Umbilical cord (tissue), 2 donors: ENCODE results near the gene CDC42BPB. TPM values are rescaled to one million over a fixed set of nuclear protein-coding genes. Genes with fewer than 3 reads are reported as not detected.

Source experiments
- DNase-seq: peaks from one replicate; pipeline ENCODE4 v3.0.0-alpha.2; 2015; ENCODE audit warnings: low spot score
- total RNA-seq: library from RNA; depleted of rRNA; stranded (reverse); fragments of >200 nt; gene quantifications from one replicate; pipeline ENCODE4 v1.2.3, GENCODE V29; 2014; ENCODE audit warnings: low replicate concordance; ENCODE audit not compliant: insufficient read depth

The CDC42BPB gene
- total RNA-seq, 1 donor from 2014 or later = 99.7 TPM

- no peak for DNase-seq
Measured at GRCh38 chr14:103073367-103073875, 16.1 kb upstream of the CDC42BPB start.

GRCh38 chr14:103072595-103073366 is 15.4 kb upstream of the CDC42BPB start:
- no peak for DNase-seq

- peak; percentile 78 for DNase-seq
Measured at GRCh38 chr14:103071544-103072251, 14.3 kb upstream of the CDC42BPB start.

GRCh38 chr14:103070971-103071542 is 13.7 kb upstream of the CDC42BPB start:
- no peak for DNase-seq

- no peak for DNase-seq
Measured at GRCh38 chr14:103070263-103070885, 13.0 kb upstream of the CDC42BPB start.

GRCh38 chr14:103068351-103069073 is 11.2 kb upstream of the CDC42BPB start:
- no peak for DNase-seq

GRCh38 chr14:103067231-103067954 is 10.0 kb upstream of the CDC42BPB start:
- DNase-seq = peak; percentile 94

- no peak for DNase-seq
Measured at GRCh38 chr14:103066399-103066798, 9.1 kb upstream of the CDC42BPB start.

- no peak for DNase-seq
Measured at GRCh38 chr14:103065861-103066260, 8.5 kb upstream of the CDC42BPB start.

- no peak for DNase-seq
Measured at GRCh38 chr14:103064978-103065377, 7.6 kb upstream of the CDC42BPB start.

GRCh38 chr14:103064436-103064835 is 7.1 kb upstream of the CDC42BPB start:
- DNase-seq = no peak

- DNase-seq = no peak
Measured at GRCh38 chr14:103061482-103061976, 4.2 kb upstream of the CDC42BPB start.

GRCh38 chr14:103059556-103059955 is 2.2 kb upstream of the CDC42BPB start:
- no peak for DNase-seq

GRCh38 chr14:103058164-103059055 is 1.1 kb upstream of the CDC42BPB start:
- peak; percentile 37 for DNase-seq

- DNase-seq = no peak
Measured at GRCh38 chr14:103057028-103057371, 349 bp downstream of the CDC42BPB start.

- peak; percentile 87 for DNase-seq
Measured at GRCh38 chr14:103056322-103057027, 874 bp downstream of the CDC42BPB start.

GRCh38 chr14:103055695-103056094 is 1.7 kb downstream of the CDC42BPB start:
- no peak for DNase-seq

GRCh38 chr14:103052407-103052806 is 4.9 kb downstream of the CDC42BPB start:
- DNase-seq = no peak

- DNase-seq = no peak
Measured at GRCh38 chr14:103050935-103051334, 6.4 kb downstream of the CDC42BPB start.
